ENCODE measurements around the gene ARHGAP24. TPM values are rescaled to one million over a fixed set of nuclear protein-coding genes. Genes with fewer than 3 reads are reported as not detected.
A peak's percentile ranks its signal among the peaks of the same experiment; 100 is the strongest.

The ARHGAP24 gene
- total RNA-seq, 1 experiment from 2014 or later: 2.6 TPM

- no peak for DNase-seq (ENCODE audit: low spot score)
Observed at GRCh38 chr4:85696661-85697060, 221.7 kb downstream of the ARHGAP24 start.

- no peak for DNase-seq (ENCODE audit: low spot score)
Observed at GRCh38 chr4:85697854-85698253, 222.9 kb downstream of the ARHGAP24 start.

- no peak for DNase-seq (ENCODE audit: low spot score)
Observed at GRCh38 chr4:85700362-85700761, 225.4 kb downstream of the ARHGAP24 start.

GRCh38 chr4:85701861-85702321 is 226.9 kb downstream of the ARHGAP24 start:
- no peak for DNase-seq (ENCODE audit: low spot score)

GRCh38 chr4:85703096-85703495 is 228.1 kb downstream of the ARHGAP24 start:
- no peak for DNase-seq (ENCODE audit: low spot score)

- DNase-seq (ENCODE audit: low spot score): peak; percentile 23
Observed at GRCh38 chr4:85707611-85708010, 232.7 kb downstream of the ARHGAP24 start.

- no peak for DNase-seq (ENCODE audit: low spot score)
Observed at GRCh38 chr4:85708468-85708867, 233.5 kb downstream of the ARHGAP24 start.

- no peak for DNase-seq (ENCODE audit: low spot score)
Observed at GRCh38 chr4:85713005-85713404, 238.1 kb downstream of the ARHGAP24 start.

- DNase-seq (ENCODE audit: low spot score): no peak
Observed at GRCh38 chr4:85715991-85716737, 241.2 kb downstream of the ARHGAP24 start.

GRCh38 chr4:85717351-85717750 is 242.4 kb downstream of the ARHGAP24 start:
- DNase-seq (ENCODE audit: low spot score): no peak

- DNase-seq (ENCODE audit: low spot score): no peak
Observed at GRCh38 chr4:85717847-85718246, 242.9 kb downstream of the ARHGAP24 start.

- peak; percentile 58 for DNase-seq (ENCODE audit: low spot score)
Observed at GRCh38 chr4:85720735-85721134, 245.8 kb downstream of the ARHGAP24 start.

GRCh38 chr4:85722401-85722800 is 247.5 kb downstream of the ARHGAP24 start:
- DNase-seq (ENCODE audit: low spot score): no peak

GRCh38 chr4:85722807-85723206 is 247.9 kb downstream of the ARHGAP24 start:
- DNase-seq (ENCODE audit: low spot score): no peak

GRCh38 chr4:85724791-85725563 is 250.0 kb downstream of the ARHGAP24 start:
- DNase-seq (ENCODE audit: low spot score): no peak

GRCh38 chr4:85725721-85726170 is 250.8 kb downstream of the ARHGAP24 start:
- DNase-seq (ENCODE audit: low spot score): no peak

- DNase-seq (ENCODE audit: low spot score): no peak
Observed at GRCh38 chr4:85726555-85726954, 251.6 kb downstream of the ARHGAP24 start.

GRCh38 chr4:85728464-85728863 is 253.5 kb downstream of the ARHGAP24 start:
- DNase-seq (ENCODE audit: low spot score): no peak

GRCh38 chr4:85732124-85732523 is 257.2 kb downstream of the ARHGAP24 start:
- DNase-seq (ENCODE audit: low spot score): no peak

GRCh38 chr4:85733798-85734197 is 258.8 kb downstream of the ARHGAP24 start:
- DNase-seq (ENCODE audit: low spot score): no peak

- DNase-seq (ENCODE audit: low spot score): peak; percentile 34
Observed at GRCh38 chr4:85734424-85734831, 259.5 kb downstream of the ARHGAP24 start.

- DNase-seq (ENCODE audit: low spot score): no peak
Observed at GRCh38 chr4:85736571-85736970, 261.6 kb downstream of the ARHGAP24 start.

- DNase-seq (ENCODE audit: low spot score): no peak
Observed at GRCh38 chr4:85737254-85737653, 262.3 kb downstream of the ARHGAP24 start.
